Right renal pelvis (tissue), 4 donors: ENCODE measurements around the gene CRAMP1. TPM values are rescaled to one million over a fixed set of nuclear protein-coding genes. Genes with fewer than 3 reads are reported as not detected.
"Not testable (repeated sequence)": the region's sequence is repeated elsewhere in the genome, so short reads cannot be mapped to it uniquely, and the experiment has no call there.

ENCODE experiments used
- DNase-seq, 4 donors: peaks; one replicate each; pipeline ENCODE4 v3.0.0-alpha.2; 2013; ENCODE audit warnings: low read depth in 4 of 4, low spot score in 3 of 4, missing footprints in 1 of 4
- polyA plus RNA-seq, 4 donors: library from polyadenylated mRNA; unstranded; fragments of 120-200 nt; gene quantifications; one replicate each; pipeline ENCODE4 v1.2.1, GENCODE V29; 2013; ENCODE audit not compliant: insufficient read length in 4 of 4

Gene CRAMP1
- polyA plus RNA-seq, 4 donors, result 16.8 to 21.2 (median 19.0) TPM

GRCh38 chr16:1706386-1707192 lies 94.4 kb downstream of the CRAMP1 start:
- DNase-seq, result no peak

GRCh38 chr16:1707193-1707790 lies 95.1 kb downstream of the CRAMP1 start:
- no peak for DNase-seq

DNA sequence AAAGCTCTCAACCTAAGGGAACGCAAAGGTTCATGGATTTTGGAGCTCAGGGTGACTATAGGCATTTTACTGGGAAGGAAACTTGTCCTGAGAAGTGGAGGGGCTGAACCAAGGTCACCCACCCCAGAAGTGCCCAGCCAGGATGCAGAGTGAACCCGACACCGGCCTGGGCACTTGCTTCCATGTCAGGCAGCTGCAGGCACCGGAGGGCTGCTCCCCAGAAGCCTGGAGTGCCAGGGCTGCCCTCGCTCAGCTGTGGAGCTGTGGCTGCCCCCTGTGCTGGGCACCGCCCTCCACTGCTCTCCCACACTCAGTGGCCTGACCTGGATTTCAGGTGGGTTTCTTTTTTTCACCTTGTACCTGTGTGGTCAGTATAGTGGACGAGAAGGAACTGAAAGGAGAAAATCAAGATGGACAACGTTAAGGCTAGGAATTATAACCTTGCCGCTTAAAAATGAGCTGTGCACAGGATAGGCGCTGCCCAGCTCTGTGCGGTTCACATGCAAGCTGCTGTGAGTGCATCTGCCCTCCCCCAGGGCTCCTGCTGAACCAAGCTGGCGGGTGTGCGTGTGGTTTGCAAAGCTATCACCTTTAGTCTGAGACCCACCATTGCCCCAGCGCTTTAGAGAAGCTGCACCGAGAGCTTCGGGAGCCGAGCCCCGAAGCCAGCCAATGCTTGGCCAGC lies 96.1 kb downstream of the CRAMP1 start:
- DNase-seq, result no peak

DNA sequence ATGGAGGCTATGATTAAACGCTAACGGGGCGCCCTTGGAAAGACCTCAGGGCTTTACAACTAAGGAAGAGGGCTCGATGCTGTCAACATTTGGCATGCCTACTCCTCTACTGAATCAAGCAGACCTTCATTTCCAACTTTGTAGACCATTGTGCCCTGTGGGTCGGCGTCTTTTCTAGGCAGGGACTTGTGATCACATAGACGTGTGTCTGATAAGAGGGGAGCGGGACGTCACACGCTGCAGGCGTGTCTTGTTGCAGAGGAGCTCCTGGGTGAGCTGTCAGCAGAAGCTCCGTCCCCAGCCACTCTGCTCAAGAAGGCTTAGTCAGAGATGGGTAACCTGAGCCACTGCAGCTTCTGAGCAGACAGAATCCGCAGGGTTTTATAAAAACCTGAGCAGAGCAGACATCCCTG lies 96.6 kb downstream of the CRAMP1 start:
- DNase-seq, result no peak

- DNase-seq, result no peak
Observed at GRCh38 chr16:1709356-1709755, 97.2 kb downstream of the CRAMP1 start.

- no peak for DNase-seq
Observed at GRCh38 chr16:1710811-1711507, 98.8 kb downstream of the CRAMP1 start.

- no peak for DNase-seq
Observed at GRCh38 chr16:1712791-1713261, 100.7 kb downstream of the CRAMP1 start.

- no peak for DNase-seq
Observed at GRCh38 chr16:1713331-1713730, 101.2 kb downstream of the CRAMP1 start.

DNA sequence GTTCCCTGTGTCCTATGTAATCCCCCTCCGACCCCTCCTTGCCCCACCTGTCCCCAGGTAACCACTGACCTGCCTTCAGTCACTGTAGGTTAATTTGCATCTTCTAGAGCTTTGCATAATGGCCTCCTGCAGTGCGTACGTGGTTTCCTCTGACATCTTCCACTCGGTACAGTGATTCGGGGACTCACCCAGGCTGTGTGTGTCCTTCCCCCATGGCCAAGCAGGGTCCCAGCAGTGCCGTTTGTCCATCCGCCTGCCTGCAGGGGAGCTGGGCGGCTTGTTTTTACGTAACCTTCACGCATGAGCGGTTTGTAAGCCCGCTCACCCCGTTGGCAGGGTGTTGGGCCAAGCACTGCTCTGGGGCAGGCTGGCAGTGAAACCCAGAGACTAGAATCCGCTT lies 101.8 kb downstream of the CRAMP1 start:
- DNase-seq, result no peak

DNA sequence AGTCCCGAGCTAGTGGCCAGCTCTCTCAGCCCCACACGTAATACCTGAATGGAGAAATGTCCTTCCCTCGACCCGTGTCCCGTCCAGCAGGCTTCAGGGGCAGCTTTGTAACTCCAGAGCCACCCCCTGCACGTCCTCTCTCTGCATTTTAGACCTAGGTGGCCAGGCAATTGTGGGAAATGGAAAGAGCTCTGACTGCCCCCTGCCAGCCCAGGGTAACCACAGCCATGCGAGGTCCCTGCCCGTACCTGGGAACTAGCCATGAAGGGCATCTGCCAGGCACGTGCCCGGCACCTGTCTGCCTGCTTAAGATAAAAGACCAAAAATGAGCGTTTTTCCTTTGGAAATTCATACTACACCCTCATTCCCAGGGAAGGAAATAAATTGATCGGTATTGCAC lies 103.1 kb downstream of the CRAMP1 start:
- DNase-seq, result no peak

DNA sequence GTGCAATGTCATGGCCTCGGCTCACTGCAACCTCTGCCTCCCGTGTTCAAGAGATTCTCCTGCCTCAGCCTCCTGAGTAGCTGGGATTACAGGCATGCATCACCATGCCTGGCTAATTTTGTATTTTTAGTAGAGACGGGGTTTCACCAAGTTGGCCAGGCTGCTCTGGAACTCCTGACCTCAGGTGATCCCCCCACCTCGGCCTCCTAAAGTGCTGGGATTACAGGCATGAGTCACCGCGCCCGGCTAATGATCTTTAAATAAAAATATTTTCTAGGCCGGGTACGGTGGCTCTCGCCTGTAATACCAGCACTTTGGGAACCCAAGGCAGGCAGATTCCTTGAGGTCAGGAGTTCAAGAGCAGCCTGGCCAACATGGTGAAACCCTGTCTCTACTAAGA lies 106.1 kb downstream of the CRAMP1 start:
- not testable (repeated sequence) for DNase-seq

- not testable (repeated sequence) for DNase-seq
Observed at GRCh38 chr16:1719559-1720229, 107.5 kb downstream of the CRAMP1 start.

- DNase-seq, result no peak
Observed at GRCh38 chr16:1721372-1721771, 109.2 kb downstream of the CRAMP1 start.

- no peak for DNase-seq
Observed at GRCh38 chr16:1723450-1724147, 111.4 kb downstream of the CRAMP1 start.

DNA sequence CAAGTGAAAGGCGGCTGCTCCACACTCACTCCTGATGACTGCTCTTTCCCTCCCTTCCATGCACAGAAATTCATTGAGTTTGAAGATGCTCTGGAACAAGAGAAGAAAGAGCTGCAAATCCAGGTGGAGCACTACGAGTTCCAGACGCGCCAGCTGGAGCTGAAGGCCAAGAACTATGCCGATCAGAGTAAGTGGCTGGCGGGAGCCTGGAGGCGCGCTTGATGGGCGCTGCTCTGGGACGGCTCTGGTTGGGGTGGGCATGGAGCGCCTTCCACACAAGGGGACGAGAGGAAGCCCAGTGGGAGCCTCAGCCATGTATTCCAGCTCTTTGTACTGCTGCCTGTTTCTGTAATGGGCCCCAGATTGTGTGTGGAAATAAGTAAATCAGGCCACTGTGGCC lies 112.3 kb downstream of the CRAMP1 start:
- DNase-seq, result no peak

DNA sequence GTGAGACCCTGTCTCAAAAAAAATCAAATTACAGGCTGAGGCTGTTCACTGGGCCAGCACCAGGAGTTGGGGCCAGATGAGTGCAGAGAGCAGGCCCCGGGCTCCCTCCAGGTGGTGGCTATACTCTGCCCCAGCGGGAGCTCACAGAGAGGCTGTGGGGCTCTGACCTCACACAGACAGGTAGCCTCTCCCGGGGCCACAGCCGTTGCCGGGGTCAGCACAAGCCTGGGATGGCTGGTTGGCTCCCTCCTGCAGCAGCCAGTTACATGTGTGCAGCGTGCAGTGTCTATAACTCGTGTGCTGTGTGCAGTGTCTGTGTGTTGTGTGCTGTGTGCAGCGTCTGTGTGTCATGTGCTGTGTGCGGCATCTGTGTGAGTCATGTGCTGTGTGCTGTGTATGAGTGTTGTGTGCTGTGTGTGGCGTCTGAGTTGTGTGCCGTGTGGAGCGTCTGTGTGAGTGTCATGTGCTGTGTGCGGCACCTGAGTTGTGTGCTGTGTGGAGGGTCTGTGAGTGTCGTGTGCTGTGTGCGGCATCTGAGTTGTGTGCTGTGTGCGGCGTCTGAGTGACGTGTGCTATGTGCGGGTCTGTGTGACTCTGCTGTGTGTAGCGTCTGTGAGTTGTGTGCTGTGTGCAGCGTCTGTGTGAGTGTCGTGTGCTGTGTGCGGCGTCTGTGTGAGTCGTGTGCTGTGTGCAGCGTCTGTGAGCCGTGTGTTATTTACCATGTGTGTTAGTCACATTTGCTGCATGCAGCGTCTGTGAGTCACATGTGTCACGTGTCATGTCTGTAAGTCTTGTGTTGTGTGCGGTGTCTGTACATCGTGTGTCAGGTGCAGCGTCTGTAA lies 114.7 kb downstream of the CRAMP1 start:
- DNase-seq, result no peak
